Measurements from ENCODE around the gene NSUN3.

The NSUN3 gene

DNA sequence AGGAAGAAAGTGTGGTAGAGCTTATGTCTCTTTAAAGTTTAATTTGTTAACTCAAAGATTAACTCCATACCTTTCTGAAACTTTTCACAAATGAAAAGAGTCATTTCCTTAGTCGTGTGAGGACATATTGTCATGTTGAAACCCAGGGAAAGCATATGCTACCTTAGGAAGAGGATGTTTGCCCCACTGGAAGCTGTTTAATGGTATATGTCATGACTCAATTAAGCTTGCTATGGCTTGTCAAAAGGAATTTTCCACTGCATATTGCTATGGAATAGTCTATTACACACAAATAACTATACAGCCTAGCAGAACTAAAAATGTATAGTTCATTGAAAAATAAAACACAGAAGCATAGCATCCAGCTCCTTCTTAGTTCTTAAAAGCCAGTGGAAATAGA, 69.9 kb downstream of the NSUN3 start:
- H3K4me3 Mint-ChIP-seq = no peak overlapping the region
- no peak overlapping the region for H3K27ac Mint-ChIP-seq
- H3K9me3 Mint-ChIP-seq = peaks cover 3% of the 10 kb centered on the region
- peaks cover 16% of the 10 kb centered on the region for H3K36me3 Mint-ChIP-seq (ENCODE audit: low read depth)
- H3K4me1 Mint-ChIP-seq (ENCODE audit: low read depth) = no peaks in the 10 kb centered on the region
- H3K27me3 Mint-ChIP-seq = no peaks in the 10 kb centered on the region

DNA sequence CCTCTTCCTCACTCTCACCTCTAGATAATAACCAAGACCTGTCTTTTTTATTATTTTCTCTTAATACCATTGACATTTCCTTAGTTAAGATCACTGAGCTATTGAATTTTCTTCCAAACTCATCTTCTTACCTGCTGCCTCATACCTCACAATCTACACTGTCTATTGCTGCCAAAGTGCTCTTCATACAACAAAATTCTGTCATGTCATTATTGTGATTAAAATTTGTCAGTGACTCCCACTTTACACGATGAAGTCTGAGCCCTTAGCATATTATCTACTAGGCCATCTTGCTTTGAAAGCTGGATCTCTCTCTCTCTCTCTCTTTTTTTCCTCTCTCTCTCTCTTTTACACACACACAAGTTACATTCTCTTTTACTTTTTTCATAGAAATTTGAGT, 73.3 kb downstream of the NSUN3 start:
- Mint-ChIP-seq H3K27me3 (no peaks in the 10 kb centered on the region), H3K27ac (no peak overlapping the region), H3K4me1 (ENCODE audit: low read depth) (no peaks in the 10 kb centered on the region), H3K9me3 (peaks cover 3% of the 10 kb centered on the region), H3K4me3 (no peak overlapping the region), H3K36me3 (ENCODE audit: low read depth) (no peaks in the 10 kb centered on the region)

DNA sequence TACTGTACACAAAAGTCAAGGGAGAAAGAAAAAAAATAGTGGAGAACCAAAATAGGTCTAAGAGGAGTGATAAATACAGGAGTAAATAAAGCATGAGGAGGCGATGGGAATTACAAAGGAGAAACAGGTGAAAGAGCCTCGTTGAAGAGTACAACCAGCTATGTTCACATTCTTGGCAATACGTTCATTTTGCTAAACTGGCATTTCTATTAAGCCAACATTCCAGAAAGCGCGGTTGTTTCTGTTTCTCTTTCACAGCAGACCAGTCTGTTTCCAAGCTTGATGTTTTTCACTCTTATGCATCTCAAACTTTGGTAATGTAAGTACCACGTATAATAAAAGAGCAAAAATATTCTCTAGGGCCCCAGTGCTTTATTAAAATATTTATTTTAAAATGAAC, 74.5 kb downstream of the NSUN3 start:
- peaks cover 3% of the 10 kb centered on the region for H3K9me3 Mint-ChIP-seq
- no peaks in the 10 kb centered on the region for H3K36me3 Mint-ChIP-seq (ENCODE audit: low read depth)
- no peaks in the 10 kb centered on the region for H3K27me3 Mint-ChIP-seq
- H3K4me1 Mint-ChIP-seq (ENCODE audit: low read depth) = no peaks in the 10 kb centered on the region
- H3K4me3 Mint-ChIP-seq = no peak overlapping the region
- no peak overlapping the region for H3K27ac Mint-ChIP-seq

DNA sequence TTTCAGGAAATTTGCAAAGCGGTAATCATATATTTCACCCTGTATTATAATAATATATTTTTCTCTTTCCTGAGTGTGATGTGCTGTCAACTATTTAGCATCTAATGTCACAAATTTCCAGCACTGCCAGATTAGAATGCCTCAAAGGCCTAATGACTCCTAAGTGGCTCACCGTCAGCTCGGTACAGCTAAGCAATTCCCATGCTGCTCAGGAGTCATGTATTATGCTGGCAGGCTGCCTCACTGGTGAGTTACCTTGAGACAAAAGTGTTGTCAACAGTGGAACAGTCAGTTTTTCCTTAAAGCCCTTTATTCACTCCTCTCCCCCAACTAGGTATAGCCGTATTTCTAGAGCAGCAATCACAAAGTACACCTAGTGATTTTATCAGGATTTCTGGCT, 83.6 kb downstream of the NSUN3 start:
- Mint-ChIP-seq H3K36me3 (ENCODE audit: low read depth) (no peaks in the 10 kb centered on the region), H3K27ac (no peak overlapping the region), H3K4me3 (no peak overlapping the region), H3K9me3 (no peaks in the 10 kb centered on the region), H3K4me1 (ENCODE audit: low read depth) (no peaks in the 10 kb centered on the region), H3K27me3 (peaks cover 1% of the 10 kb centered on the region)

DNA sequence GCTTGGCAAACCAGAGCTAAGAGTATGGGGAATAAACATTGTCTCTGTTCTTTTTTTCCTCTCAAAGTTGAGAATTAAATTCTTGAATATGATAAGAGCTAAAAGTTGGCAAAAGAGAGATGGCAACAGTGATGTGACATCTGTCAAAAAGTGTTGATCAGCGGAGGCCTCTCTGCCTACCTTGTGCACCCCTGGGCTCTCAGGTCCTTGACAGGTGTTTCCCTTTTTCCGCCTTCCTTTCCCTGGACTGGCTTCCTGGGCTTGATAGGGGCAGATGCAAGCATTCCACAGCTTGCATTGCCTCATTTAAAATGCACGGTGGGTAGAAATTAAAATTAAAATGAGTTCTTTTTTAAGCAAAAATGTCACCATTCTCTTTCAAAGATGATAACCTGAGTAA, 84.2 kb downstream of the NSUN3 start:
- H3K9me3 Mint-ChIP-seq = no peaks in the 10 kb centered on the region
- H3K27ac Mint-ChIP-seq = no peak overlapping the region
- H3K4me3 Mint-ChIP-seq = no peak overlapping the region
- H3K4me1 Mint-ChIP-seq (ENCODE audit: low read depth) = no peaks in the 10 kb centered on the region
- H3K36me3 Mint-ChIP-seq (ENCODE audit: low read depth) = no peaks in the 10 kb centered on the region
- H3K27me3 Mint-ChIP-seq = peaks cover 7% of the 10 kb centered on the region

DNA sequence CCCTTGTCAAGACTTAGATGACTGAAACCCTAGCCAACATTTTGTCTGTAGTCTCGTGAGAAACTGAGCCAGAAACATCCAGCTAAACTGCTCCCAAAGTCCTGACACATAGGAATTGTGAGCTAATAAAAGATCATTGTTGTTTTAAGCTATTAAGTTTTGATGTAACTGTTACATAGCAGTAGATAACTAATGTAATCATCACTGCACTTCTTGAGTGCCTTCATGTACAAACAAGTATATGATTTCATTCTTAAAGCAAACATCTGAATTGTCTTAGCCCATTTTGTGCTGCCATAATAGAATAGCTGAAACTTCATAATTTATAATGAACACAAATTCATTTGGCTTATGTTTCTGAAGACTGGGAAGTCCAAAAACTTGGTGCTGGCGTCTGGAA, 87.3 kb downstream of the NSUN3 start:
- Mint-ChIP-seq H3K27me3 (peaks cover 9% of the 10 kb centered on the region), H3K9me3 (no peaks in the 10 kb centered on the region), H3K27ac (no peak overlapping the region)

DNA sequence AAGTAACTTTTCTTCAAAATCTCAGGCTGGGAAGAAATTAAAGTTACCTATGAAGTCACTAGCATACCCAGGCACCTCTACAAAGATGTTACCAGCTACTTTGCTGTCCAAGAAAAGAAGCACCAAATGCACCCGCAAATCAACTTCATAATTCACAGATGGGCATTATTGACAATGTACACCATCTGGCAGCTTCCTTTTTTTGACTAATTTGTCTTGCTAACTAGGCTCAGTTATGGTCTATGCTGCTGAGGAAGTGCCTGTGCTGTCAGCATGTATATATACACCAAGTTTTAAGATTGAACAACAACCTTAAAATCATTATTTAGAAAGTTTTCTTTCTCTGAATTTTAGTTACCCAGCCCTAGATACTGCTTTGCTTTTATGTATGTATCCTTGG, 93.8 kb downstream of the NSUN3 start:
- Mint-ChIP-seq H3K4me1 (ENCODE audit: low read depth) (no peaks in the 10 kb centered on the region), H3K27me3 (peaks cover 15% of the 10 kb centered on the region), H3K9me3 (no peaks in the 10 kb centered on the region), H3K4me3 (no peak overlapping the region), H3K27ac (no peak overlapping the region), H3K36me3 (ENCODE audit: low read depth) (no peaks in the 10 kb centered on the region)

More for the DNA sequence above, 87.3 kb downstream of the NSUN3 start:
- Mint-ChIP-seq H3K4me1 (ENCODE audit: low read depth) (no peaks in the 10 kb centered on the region), H3K4me3 (no peak overlapping the region), H3K36me3 (ENCODE audit: low read depth) (no peaks in the 10 kb centered on the region)

DNA sequence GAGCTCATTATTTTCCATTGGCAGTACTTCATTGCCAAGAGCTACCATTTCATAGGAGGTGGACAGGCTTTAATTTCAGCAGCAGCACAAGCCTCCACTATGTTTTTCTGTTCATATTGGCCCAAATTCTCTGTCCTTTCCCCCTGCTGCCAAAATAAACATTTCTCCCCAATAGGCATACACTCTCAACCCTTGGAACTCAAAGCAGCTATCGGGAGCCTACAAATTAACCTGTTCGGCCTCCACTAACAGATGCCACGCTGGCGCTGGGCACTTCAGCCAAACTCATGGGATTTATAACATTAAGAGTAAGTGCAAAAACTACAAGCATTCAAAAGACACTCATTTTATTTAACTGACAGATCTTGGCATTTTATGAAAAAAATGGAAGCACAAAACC, 95.7 kb downstream of the NSUN3 start:
- Mint-ChIP-seq H3K27ac (no peak overlapping the region), H3K4me3 (no peak overlapping the region), H3K36me3 (ENCODE audit: low read depth) (no peaks in the 10 kb centered on the region), H3K27me3 (peaks cover 9% of the 10 kb centered on the region), H3K4me1 (ENCODE audit: low read depth) (no peaks in the 10 kb centered on the region), H3K9me3 (no peaks in the 10 kb centered on the region)

DNA sequence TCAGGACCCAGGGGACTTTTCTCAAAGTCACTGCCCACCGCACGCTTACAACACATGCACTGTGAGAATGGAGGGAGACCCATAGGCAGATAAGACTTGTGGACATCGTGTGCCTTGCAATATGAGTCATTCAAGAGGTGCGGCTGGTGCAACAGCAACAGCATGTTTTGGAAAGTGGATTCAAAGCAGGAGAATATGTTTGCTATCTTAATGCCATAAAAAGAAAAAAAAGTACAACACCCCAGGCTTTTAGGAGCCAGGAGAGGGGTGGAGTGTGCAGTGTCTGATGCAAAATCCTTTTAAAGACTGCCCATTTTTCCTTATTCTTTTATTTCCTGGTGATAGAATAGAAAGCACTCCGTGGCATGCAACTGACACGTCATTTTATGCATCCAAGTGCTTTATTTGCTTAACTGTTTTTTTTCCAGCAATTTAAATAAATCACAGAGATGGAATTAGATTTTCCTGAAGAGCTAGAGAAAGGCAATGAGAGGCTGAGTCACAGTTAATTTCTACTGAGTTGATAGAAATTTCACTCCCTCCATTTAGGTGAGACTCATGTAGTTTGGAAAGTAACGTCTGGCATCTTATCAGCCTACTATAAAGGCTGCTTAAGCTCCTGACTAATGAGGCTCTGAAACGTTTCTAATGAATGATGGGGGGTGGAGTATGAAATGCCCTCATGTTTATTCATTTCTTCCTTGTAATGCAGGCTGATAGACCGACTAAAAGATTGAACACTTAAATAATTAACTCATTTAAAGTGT, 96.4 kb downstream of the NSUN3 start:
- H3K36me3 Mint-ChIP-seq (ENCODE audit: low read depth) = no peaks in the 10 kb centered on the region
- no peak overlapping the region for H3K4me3 Mint-ChIP-seq
- peaks cover 9% of the 10 kb centered on the region for H3K27me3 Mint-ChIP-seq
- H3K9me3 Mint-ChIP-seq = no peaks in the 10 kb centered on the region
- H3K27ac Mint-ChIP-seq = no peak overlapping the region
- no peaks in the 10 kb centered on the region for H3K4me1 Mint-ChIP-seq (ENCODE audit: low read depth)

DNA sequence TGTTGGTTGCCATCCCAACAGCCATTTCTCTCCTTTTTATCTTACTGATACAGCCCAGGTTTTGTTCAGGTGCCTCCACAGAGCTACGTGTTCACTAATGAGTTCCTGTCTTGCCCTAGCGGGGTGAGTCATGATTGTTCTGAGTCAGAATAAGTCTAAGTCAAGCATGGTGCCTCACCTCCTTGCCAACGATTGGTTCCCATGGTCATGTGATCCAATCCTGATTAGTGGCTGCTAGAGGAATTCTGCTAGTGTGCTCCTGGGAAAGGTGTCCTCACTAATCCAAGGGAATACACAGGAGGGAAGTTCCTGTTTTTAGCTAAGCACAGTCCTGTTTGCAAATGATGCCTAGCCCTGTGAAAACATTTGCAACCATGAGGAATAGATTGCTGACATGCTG, 99.8 kb downstream of the NSUN3 start:
- Mint-ChIP-seq H3K9me3 (no peaks in the 10 kb centered on the region), H3K36me3 (ENCODE audit: low read depth) (no peaks in the 10 kb centered on the region), H3K27me3 (no peaks in the 10 kb centered on the region), H3K4me1 (ENCODE audit: low read depth) (no peaks in the 10 kb centered on the region), H3K27ac (no peak overlapping the region), H3K4me3 (no peak overlapping the region)

DNA sequence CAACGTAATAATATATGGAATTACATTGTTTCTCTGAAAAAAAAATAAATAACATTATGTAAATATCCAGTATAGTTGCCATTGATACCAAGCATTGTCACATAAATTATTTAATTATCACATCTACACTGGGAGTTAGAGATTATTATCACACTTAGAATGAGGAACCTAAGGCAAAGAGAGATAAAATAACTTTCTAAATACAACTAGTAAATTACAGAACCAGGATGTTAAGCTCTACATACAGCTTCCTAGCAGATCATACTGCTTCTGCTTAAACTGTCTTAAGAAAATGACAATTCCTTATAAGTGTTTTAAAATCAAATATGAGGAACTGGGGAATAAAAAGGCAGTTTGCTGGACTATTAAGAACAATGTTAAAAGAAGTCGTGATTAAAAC, 104.5 kb downstream of the NSUN3 start:
- Mint-ChIP-seq H3K27me3 (no peaks in the 10 kb centered on the region), H3K9me3 (no peaks in the 10 kb centered on the region), H3K4me3 (no peak overlapping the region), H3K4me1 (ENCODE audit: low read depth) (no peaks in the 10 kb centered on the region), H3K27ac (no peak overlapping the region), H3K36me3 (ENCODE audit: low read depth) (no peaks in the 10 kb centered on the region)

DNA sequence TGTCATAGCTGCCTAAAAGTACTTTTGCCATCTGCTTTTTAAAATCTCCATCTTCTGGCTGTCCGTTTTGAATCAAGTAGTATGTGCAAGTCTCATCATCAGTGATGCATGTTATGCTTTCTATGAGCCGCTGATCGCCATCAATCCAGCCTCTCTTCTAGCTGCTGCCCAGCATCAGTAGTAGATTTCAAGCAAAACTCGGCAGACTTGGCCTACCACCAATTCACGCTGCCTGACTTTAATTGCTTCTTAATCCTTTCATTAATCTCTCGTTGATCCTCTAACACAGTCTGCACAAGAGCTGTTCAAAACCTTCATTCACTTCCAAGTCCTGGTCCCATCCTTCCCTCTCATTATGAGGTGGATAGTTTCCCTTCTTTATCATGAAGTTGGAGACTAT, 104.9 kb downstream of the NSUN3 start:
- H3K4me3 Mint-ChIP-seq = no peak overlapping the region
- no peak overlapping the region for H3K27ac Mint-ChIP-seq
- no peaks in the 10 kb centered on the region for H3K36me3 Mint-ChIP-seq (ENCODE audit: low read depth)
- no peaks in the 10 kb centered on the region for H3K27me3 Mint-ChIP-seq
- H3K9me3 Mint-ChIP-seq = no peaks in the 10 kb centered on the region
- H3K4me1 Mint-ChIP-seq (ENCODE audit: low read depth) = no peaks in the 10 kb centered on the region

DNA sequence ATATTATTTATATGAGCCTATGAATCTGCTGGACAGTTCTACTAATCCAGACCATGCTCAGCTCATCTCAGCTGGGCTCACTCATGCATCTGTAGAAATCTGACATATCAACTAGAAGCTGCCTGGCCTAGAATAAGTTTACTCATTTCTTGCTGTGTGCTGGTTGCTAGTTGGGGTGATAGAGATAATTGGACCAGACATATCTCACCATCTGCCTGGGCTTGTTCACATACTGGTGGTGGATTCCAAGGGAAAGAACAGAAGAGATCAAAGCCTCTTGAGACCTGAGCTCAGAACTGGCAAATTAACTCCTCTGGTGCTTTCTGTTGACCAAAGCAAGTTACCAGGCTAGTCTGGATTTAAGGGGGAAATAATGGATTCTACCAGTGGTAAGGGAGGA, 109.1 kb downstream of the NSUN3 start:
- Mint-ChIP-seq H3K4me1 (ENCODE audit: low read depth) (no peaks in the 10 kb centered on the region), H3K27ac (no peak overlapping the region), H3K9me3 (no peaks in the 10 kb centered on the region), H3K4me3 (no peak overlapping the region), H3K36me3 (ENCODE audit: low read depth) (no peaks in the 10 kb centered on the region), H3K27me3 (peaks cover 4% of the 10 kb centered on the region)

DNA sequence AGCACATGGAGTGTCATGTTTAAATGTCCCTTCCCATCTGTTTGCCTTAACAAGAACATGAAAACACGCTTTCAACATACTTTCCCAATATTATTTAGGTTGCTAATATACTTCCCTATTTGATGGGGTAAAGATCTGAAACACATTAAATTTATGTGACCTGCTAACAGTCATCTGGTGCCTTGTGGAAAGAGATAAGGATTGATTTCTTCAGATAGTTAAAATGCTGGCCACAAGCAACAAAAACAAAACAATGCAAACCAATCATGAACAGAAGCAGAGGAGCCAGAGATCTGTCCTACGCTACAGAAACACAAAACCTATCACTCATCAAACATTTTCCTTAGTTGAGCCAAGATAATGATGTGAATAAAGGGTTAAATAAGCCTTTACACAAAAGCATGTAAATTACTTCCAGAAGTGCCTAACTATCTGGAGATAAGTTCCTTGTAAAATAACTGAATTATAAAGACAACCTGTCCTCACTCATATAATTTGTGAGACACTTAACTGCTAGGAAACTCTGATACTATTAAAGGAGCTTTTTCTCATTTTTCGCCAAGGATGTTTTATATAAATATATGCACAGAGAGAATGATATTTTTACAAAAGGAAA, 109.9 kb downstream of the NSUN3 start:
- H3K9me3 Mint-ChIP-seq = no peaks in the 10 kb centered on the region
- no peak overlapping the region for H3K4me3 Mint-ChIP-seq
- H3K27me3 Mint-ChIP-seq = peaks cover 4% of the 10 kb centered on the region
- H3K27ac Mint-ChIP-seq = no peak overlapping the region
- H3K4me1 Mint-ChIP-seq (ENCODE audit: low read depth) = no peaks in the 10 kb centered on the region
- no peaks in the 10 kb centered on the region for H3K36me3 Mint-ChIP-seq (ENCODE audit: low read depth)

DNA sequence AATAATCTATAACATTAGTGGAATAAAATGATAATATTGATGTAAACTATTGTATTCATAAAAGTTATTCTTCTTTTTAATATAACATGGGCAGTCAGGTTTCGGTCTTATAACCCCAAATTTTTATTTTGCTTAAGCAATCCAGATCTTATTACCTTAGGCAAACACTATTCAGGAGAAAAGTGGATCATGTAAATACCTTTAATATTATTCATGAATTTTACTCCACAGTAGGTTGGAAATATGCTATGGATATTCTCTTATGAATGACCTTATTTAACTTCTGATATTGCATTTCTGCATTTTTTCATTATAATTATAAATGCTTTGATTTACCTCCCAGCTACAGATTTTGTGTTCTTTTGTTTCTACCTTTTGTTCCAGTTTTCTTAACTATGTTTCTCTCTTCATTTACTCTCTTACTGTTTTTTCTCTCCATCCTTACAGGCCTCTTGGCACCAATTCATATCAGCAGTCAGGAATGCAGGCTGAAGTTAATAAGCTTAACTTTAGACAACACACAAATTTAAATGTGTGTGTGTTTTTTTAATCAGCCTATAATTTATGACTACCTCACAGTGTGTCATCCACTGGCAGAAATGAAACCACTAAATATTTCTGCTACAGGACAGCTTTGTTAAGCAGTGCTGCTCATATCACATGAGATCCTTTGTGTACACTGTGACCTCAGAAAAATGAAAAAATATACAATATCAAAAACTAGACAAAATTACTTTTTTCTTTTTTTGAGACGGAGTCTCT, 111.0 kb downstream of the NSUN3 start:
- Mint-ChIP-seq H3K36me3 (ENCODE audit: low read depth) (no peaks in the 10 kb centered on the region), H3K27ac (no peak overlapping the region), H3K27me3 (peaks cover 4% of the 10 kb centered on the region), H3K4me3 (no peak overlapping the region), H3K9me3 (no peaks in the 10 kb centered on the region), H3K4me1 (ENCODE audit: low read depth) (no peaks in the 10 kb centered on the region)

Measured in stimulated activated naive CD8-positive, alpha-beta T cell treated with anti-CD3 and anti-CD28 coated beads, Interleukin-15, Interleukin-2, amounts not matched to agents 100 ng/mL and 50 ng/mL, for 24 hours (primary cell).